SK-N-DZ (cell line): ENCODE measurements around the gene CDK5R2. TPM values are rescaled to one million over a fixed set of nuclear protein-coding genes. Genes with fewer than 3 reads are reported as not detected.
A peak's percentile ranks its signal among the peaks of the same experiment; 100 is the strongest.
"Not testable (repeated sequence)": the region's sequence is repeated elsewhere in the genome, so short reads cannot be mapped to it uniquely, and the experiment has no call there.

ENCODE experiments used
- DNase-seq: peaks from one replicate; pipeline ENCODE4 v3.0.0-alpha.2; 2015; ENCODE audit warnings: low spot score
- polyA plus RNA-seq, 2 experiments: library from polyadenylated mRNA; depleted of rRNA; stranded (reverse); fragments of >200 nt; gene quantifications; 2 replicates each; pipeline ENCODE4 v1.2.3, GENCODE V29; 2014

The CDK5R2 gene
- polyA plus RNA-seq (2014; cell fraction: cytosol; rRNA removed): 4.2 TPM in 2 replicates
- polyA plus RNA-seq (2014; cell fraction: nucleus; rRNA removed): 2.1 and 4.6 TPM in 2 replicates

DNA sequence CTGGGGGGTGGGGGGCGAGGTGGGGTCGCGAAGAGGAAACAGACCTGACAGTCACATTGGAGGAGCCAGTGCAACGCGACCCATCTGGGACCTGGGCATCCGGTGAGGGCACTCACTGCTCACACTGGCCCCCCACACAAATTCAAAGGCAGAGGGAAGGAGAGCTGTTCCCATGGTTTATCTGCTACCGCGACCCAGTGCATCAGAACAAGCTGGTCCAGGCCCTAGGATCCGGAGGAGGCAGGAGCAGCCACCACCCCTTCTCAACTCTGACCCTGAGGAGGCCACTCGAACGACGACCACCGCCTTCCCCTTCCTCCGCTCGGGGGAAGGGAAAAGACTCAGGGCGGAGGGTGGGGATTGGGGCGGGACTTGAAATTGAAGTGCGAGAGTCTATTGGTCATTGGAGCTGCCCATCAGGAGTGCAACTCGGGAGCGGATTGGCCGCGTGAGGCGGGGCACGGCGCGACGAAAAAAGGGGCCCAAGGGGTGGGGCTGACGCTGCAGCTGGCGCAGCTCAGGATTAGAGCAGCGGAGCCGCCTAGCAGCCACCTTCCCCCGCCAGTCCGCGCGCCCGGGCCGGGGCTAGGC, at the start of gene CDK5R2:
TSS of gene CDK5R2 (plus strand) at position 526 of the 591 bp plus-strand sequence. CDS start 155 bp downstream, outside the sequence.
- DNase-seq: peak; percentile 96

DNA sequence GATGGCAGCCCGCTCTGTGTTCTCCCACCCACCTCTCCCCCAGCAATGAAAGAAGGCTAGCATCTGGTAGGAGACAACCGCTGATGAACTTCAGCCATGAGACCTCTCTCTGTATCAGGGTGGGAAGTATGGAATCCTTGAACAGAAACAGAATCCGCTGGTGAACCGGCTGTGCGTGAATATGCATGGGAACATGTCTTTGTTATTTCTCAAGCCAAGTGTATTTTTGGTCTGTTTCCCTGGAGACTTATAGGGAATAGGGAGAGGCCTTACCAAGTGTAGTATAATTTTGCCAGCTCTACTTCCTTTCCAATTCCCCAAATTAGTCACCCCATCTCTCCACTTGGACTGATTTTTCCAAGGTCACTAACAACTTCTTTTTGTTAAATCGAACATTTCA, 48.7 kb upstream of the CDK5R2 start:
- no peak for DNase-seq

DNA sequence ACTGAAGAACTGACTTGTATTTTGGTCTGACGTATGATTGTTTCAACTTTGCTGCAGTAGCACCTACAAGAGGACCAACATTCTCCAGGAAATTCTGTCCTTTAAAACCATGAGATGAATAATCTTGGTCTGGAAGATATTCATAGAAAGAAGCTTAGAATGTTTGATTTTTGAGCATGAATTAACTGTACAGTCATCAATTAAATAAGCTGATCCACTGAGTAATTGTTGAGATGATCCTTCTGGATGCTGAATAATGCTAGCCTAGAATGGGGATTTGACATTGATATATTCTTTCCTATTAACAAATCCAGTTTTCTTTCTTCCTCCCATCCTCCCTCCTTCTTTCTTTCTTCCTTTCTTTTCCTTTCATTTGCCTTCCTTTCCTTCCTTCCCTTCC, 39.0 kb upstream of the CDK5R2 start:
- no peak for DNase-seq

DNA sequence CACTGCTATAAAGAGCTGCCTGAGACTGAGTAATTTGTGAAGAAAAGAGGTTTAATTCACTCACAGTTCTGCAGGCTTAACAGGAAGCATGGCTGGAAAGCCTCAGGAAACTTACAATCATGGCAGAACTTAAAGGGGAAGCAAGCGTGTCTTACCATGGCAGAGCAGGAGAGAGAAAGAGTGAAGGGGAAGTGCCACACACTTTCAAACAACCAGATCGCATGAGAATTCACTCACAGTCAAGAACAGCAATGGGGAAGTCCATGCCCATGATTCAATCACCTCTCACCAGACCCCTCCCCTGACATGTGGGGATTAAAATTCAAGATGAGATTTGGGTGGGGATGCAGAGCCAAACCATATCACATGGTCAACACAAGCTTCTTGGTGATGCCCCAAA, 34.7 kb upstream of the CDK5R2 start:
- no peak for DNase-seq

DNA sequence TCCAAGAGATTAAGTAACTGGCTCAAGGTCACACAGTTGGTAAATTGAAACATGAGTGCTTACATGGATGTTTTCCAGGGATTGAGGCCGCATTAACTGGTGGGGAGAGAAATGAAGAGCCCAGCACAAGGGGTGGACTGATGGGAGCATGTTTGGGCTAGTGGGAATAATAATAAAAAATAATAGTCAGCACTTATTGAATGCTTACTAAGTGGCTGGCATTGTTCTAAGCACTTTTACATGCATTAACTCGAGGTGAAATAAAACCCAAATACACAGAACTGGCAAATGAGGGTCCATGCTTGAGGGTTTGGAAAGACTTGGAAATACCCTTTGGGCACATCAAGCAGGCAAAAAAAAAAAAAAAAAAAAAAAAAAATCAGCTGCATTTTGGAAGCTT, 34.0 kb upstream of the CDK5R2 start:
- no peak for DNase-seq

DNA sequence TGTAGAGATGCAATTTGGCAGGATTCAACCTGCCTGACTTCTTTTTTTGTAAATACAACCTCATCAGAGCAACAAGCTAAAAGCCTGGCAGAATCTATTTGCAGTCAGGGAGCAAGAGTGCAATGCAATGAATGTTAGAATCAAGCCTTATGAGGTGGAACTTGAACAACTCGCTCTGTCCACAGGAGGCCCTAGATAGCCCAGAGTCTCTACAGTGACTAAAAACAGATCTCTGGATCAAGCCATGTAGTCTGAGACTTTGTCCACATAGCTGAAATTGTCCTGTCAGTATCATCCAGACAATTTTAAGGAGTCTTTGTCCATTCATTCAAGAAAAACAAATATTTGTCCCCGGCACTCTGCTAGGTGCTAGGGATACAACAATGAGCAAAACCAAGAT, 32.0 kb upstream of the CDK5R2 start:
- no peak for DNase-seq

DNA sequence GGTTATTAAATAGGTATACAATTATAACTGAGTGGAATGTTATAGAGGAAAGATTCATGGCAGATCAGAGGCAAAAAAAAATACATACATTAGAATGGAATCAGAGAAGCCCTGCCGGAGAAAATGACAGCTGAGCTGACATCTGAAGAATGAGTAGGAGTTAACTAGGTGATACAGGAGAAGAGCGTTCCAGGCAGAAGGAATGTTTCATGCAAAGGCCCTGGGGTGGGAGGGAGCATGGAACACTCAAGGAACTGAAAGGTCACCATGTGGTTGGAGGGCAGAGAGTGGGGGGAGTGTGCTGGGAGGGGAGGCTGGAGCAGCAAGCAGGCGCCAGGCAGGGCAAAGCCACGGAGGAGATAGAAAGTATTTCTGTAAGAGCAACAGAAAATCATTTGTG, 31.6 kb upstream of the CDK5R2 start:
- DNase-seq: no peak

DNA sequence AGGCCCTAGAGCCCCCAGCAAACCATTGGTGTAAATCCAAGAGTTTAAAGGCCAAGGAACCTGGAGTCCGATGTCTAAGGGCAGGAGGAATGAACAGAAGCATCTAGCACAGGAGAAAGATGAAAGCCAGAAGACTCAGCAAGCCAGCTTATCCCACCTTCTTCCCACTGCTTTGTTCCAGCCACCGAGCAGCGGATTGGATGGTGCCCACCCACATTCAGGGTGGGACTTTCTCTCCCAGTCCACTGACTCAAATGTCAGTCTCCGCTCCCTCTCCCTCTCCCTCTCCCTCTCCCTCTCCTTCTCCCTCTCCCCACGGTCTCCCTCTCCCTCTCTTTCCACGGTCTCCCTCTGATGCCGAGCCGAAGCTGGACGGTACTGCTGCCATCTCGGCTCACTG, 29.0 kb upstream of the CDK5R2 start:
- DNase-seq: not testable (repeated sequence)

DNA sequence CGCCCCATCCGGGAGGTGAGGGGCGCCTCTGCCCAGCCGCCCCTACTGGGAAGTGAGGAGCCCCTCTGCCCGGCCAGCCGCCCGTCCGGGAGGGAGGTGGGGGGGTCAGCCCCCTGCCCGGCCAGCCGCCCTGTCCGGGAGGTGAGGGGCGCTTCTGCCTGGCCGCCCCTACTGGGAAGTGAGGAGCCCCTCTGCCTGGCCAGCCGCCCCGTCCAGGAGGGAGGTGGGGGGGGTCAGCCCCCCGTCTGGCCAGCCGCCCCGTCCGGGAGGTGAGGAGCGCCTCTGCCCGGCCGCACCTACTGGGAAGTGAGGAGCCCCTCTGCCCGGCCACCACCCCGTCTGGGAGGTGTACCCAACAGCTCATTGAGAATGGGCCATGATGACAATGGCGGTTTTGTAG, 27.7 kb upstream of the CDK5R2 start:
- DNase-seq: not testable (repeated sequence)

DNA sequence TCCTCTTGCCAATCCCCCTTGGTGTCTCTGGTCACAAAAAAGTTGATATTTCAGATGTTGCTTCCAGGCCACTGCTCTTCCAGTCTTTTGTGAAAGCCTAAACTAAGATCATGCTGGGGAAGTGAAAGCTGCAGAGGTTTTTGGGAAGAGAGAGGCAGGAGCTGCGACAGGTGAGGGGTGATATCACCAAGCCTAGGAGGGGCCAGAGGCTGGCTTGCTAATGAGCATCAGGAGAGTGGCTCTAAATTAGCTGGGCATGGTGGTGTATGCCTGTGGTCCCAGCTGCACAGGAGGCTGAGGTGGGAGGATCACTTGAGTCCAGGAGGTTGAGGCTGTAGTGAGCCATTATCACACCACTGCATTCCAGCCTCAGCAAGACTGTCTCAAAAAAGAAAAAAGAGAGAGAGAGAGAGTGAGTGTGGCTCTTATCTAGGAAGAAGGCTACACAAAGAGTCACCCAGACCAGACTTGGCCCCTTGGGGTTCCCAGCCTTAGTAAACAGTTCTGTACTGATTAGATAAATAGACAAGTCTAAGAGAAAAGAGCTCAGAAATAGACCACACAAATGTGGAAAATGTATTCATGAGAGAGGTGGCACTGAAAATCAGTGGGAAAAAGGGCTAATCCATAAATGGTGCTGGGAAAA, 14.6 kb upstream of the CDK5R2 start:
- no peak for DNase-seq

DNA sequence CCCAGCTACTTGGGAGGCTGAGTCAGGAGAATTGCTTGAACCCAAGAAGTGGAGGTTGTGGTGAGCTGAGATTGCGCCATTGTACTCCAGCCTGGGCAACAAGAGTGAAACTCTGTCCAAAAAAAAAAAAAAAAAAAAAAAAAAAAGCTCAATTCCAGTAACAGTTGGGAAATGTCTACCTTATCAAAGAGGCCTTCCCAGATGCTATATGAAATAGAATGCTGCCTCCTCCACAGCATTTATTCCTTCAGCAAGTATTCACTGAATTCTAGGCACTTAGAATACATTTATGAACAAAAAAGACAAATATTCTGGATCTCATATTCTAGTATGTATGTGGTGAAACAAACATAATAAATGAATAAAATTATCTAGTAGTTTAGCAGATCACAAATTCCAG, 12.8 kb upstream of the CDK5R2 start:
- no peak for DNase-seq

DNA sequence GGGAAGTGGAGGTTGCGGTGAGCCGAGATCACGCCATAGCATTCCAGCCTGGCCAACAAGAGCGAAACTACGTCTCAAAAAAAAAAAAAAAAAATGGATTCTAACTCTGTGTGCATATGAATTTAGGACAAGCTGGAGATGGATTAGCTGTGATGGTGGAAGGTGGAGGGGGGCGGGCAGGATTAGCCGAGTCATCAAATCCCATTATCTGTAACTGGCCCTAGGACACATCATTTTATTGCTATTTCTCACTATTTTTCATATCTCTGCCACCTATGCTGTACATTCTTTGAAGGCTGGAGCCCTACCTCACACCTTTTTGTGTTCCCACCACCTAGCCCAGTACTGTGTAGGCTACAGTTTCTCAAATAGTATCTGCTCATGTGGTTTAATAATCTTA, 7.3 kb upstream of the CDK5R2 start:
- DNase-seq: no peak

DNA sequence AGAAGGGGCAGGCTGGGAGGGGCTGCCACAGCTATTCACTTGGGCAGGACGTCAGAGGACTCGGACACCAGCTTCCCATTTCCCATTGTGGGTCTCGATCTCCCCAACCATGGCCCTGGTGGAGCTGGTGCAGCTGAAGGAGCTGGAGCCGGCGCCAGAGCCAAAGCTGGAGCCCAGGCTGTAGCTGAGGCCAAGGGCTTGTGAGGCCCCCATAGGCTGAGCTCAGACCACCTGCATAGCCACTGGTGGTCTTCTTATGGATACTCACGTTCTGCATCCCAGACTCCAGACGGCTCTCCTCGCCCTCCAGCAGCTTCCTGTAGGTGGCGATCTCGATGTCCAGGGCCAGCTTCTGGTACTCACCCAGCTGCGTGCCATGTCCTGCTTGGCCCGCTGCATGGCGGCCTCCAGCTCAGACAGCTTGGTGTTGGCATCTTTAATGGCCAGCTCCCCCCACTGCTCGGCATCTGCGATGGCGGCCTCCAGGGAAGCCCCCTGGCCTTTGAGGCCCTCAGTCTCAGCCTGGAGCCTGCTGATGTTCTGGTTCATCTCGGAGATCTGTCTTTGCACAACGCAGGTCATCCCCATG, 6.0 kb upstream of the CDK5R2 start:
- DNase-seq: no peak

DNA sequence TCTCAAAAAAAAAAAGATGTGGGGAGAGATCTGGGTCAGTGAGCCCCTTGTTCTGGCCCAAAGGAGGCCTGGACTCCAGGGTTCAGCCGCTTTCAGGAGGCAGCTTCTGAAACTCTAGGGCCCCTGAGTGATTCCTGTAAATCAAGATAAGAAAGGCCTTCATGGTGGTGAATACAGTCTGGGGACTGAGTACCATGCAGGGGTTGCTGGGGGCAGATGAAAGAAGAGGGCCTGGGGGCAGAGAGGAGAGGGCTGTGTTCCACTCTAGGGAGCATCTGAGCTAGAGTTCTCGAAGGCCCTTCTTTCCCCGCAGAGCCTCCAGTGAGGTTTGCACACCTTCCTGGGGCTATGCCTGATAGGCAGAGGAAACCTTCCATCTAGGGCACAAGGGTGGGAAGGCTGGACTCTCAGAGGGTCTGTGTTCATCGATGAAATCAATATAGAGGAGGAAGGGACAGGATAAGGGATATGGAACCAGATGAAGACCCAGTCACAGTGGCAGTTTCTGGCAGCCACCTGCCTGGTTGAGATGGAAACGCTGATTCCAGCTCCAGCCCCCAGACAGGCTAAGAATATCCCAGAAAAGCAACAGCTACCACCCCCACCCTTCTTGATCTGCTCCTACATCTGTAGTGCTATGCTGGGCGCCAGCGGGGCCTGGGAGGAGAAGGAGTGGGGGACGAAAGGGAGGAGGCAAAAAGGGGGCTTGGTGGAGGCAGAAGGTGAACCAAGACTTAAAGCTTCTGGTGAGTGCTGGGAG, 4.7 kb upstream of the CDK5R2 start:
- DNase-seq: peak; percentile 65

DNA sequence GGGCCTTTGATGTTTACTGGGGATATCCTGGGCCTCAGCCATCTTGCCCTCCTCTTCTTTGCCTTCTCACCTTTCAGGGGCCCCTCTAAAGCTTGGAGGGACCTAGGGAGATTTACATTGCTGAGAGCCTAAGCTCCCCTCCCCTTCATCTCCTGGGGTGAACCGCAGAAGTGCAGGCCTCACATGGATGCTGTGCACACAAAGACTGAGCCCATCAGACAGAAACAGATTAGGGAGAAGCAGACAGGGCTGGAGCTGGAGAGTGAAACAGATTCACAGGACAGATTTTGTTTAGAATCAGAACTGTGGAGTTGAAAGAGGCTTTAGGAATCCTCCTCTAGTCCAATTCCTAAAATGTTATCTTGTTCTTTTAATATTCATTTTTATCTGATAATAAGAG, 3.4 kb upstream of the CDK5R2 start:
- DNase-seq: no peak

DNA sequence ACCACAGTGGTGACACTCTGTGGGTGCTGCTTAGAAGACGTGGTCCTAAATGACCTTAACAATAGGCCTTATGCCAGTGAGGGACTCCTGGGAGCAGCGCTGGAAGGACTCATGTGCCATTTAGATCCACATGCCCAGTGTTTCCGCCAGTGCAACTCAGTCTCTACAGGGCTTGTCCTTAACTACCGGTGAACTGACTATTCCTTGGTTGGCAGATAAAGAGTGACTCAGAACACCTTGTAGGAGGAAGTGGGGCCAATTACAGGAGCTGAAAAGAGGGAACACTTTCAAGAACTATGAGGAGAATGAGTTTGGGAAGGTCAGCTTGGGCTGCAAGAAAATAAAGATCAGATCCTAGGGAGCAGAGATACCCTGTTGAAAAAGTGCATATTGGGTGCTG, 1.8 kb upstream of the CDK5R2 start:
- no peak for DNase-seq

DNA sequence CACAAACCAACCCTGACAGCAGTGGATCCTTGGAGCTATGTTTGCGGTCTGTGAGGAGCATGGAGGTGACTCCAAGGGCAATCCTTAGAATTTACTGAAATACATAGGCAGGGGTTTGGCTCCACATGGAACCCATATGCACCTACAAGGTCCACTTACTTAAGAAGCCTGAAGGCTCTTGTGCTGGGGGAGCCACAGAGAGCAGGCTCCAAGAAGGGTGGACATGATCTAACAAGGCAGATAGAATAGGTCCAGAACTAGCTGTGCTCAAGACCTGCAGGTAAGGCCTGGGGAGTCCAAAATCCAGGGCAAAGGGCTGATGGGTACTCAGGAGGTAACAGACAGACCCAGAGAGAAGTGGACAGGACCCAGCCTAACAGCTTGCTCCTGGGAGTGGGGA, 1.2 kb upstream of the CDK5R2 start:
- DNase-seq: no peak

DNA sequence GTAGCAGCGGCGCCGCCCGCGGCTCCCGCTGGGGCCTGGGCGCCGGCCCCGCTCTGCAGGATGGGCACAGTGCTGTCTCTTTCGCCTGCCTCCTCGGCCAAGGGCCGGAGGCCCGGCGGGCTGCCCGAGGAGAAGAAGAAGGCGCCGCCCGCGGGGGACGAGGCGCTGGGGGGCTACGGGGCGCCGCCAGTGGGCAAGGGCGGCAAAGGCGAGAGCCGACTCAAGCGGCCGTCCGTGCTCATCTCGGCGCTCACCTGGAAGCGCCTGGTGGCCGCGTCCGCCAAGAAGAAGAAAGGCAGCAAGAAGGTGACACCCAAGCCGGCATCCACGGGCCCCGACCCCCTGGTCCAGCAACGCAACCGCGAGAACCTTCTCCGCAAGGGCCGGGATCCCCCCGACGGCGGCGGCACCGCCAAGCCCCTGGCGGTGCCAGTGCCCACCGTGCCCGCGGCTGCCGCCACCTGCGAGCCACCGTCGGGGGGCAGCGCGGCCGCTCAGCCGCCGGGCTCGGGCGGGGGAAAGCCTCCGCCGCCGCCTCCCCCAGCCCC, 369 bp downstream of the CDK5R2 start:
- peak; percentile 29 for DNase-seq

DNA sequence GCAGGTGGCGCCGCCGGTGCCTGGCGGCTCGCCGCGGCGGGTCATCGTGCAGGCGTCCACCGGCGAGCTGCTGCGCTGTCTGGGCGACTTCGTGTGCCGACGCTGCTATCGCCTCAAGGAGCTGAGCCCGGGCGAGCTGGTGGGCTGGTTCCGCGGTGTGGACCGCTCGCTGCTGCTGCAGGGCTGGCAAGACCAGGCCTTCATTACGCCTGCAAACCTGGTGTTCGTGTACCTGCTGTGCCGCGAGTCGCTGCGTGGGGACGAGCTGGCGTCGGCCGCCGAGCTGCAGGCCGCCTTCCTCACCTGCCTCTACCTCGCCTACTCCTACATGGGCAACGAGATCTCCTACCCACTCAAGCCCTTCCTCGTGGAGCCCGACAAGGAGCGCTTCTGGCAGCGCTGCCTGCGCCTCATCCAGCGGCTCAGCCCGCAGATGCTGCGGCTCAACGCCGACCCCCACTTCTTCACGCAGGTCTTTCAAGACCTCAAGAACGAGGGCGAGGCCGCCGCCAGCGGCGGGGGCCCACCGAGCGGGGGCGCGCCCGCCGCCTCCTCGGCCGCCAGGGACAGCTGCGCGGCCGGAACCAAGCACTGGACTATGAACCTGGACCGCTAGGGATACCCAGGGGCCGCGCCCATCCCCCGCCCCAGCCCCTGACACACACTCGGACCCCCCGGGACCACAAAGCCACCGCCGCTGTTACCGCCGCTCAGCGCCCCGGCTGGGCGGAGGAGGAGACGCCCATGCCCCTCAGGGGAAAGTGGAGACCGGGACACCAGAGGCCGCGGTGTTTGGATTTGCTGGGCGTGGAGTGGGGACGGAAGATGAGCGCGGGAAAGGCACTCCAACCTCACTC, 1.1 kb downstream of the CDK5R2 start:
- peak; percentile 32 for DNase-seq

DNA sequence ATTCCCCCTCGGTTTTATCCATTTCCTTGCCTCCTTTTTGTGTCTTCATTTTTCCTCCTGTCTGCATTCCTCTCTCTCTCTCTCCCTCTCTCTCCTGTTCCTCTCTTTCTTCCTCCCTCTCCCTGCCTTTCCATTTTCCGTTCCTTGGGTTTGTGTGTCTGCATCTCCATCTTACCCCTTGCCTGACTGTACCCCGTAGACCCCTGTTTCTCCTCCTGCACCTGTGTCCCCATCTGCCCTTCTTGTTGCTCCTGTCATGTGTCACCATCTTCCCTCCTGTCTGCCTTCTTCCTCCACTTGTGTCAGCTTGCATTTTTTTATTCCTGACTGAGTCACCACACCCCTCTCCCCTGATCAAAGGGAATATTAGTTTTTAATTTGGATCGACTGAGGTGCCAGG, 1.8 kb downstream of the CDK5R2 start:
- DNase-seq: peak; percentile 31
